Measurements from ENCODE around the gene CHI3L2.

DNA sequence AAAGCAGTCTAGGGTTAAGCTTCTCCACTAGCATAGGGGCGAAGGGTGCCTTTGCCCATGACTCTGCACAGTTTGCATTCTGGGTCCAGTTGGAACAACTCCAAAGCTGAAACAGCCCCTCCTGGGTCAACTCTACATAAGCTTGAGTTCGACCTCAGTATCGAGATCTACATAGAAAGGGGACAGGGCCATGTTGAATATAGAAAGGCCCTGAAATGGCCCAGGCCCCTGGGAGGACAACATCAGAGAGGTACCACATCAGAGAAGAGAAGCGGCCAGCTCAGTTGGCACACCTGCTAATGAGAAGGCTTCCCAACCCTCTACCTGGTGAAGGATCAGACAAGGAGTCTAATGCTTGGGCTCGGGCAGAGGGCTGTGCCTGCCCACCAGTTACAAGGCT is 28.7 kb upstream of the CHI3L2 start:
- no peak for TF ChIP-seq POLR2AphosphoS5 (IDR thresholded peaks at IDR 0.05; ENCODE audit: low read depth, low read length)
- no peak for TF ChIP-seq REST (IDR thresholded peaks at IDR 0.05; ENCODE audit: insufficient read depth in 1 of 2, low read depth in 2 of 2, low read length in 2 of 2)
